Stimulated activated CD4-positive, alpha-beta T cell treated with anti-CD3 and anti-CD28 coated beads, TNF-alpha, amount 100 ng/mL, for 48 hours (primary cell): ENCODE measurements around the gene HOXD1.

ENCODE experiments used
- DNase-seq, 3 donors: peaks; one replicate each; pipeline ENCODE4 v3.0.0-alpha.2; 2020; ENCODE audit warnings: low read depth in 3 of 3

Gene HOXD1

DNA sequence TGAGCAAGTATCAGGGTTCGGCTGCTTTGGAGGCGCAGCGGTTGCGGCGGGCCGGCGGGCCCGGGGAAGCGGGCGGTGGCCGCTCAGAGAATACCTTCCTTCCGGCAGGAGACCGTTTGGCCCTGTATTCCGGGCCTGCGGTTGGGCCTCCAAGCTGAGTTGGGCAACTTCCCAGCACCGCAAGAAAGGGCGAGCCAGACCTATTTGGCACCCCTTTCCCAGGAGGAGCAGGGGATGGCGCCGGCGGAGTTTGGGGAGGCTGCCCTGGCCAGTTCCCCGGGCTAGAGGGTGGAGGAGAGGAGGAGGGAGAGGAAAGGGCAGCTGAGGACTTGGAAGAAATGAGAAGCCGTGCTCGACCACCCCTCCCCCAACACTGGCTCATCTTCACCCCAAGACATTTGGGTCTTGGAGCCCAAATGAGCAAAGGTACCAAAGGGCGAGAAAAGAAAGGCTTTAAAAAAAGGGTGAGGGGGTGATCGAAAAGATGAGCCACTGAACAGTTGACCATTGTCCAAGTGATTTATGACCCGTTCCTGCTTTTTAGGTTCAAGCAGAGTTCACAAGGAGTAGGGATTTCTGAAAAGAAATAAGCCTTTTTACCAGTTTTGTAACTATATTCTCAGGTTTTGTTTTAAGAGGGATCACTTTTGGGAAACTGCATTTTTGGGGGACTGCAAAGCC is 23.0 kb upstream of the HOXD1 start:
- DNase-seq: no peak

DNA sequence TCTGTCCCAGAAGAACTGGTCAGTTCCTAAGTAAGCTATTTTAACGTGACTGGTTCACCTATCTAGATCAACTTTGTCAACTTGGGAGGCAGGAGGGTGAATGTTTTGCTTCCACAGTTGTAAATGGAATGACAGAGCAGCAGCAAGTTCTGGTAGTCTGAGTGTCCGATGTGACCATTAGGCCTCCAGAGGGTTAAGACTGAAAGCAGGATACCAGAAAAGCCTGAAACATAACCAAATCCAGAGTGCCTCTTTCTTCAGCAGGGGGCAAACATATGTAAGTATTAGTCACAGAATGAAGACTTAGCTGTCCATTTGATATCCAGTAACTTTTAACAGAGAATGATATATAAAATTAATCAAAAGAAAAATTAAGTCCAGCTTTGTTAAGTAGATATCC is 22.2 kb upstream of the HOXD1 start:
- DNase-seq: no peak

DNA sequence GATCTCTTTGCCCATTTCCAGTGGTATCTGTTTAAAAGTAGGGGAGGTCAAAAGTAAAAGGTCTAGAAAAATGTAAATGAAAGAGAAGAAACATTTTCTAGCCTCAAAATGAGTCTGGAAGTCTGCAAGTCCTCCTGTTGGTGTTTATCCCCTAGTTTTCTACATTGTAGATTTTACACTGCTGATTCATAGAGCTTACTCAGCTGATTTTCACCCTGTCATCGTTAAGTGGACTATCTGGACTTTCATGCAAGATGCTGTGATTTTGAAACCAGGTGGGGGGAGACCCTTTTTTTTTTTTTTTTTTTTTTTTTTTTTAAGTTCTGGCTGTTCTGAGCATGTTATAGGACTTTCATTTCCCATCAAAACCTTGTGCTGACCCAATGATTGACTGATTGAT is 21.1 kb upstream of the HOXD1 start:
- DNase-seq: no peak

DNA sequence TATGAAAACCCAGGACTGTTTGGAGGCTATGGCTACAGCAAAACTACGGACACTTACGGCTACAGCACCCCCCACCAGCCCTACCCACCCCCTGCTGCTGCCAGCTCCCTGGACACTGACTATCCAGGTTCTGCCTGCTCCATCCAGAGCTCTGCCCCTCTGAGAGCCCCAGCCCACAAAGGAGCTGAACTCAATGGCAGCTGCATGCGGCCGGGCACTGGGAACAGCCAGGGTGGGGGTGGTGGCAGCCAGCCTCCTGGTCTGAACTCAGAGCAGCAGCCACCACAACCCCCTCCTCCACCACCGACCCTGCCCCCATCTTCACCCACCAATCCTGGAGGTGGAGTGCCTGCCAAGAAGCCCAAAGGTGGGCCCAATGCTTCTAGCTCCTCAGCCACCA is 19.3 kb upstream of the HOXD1 start:
- DNase-seq: no peak

DNA sequence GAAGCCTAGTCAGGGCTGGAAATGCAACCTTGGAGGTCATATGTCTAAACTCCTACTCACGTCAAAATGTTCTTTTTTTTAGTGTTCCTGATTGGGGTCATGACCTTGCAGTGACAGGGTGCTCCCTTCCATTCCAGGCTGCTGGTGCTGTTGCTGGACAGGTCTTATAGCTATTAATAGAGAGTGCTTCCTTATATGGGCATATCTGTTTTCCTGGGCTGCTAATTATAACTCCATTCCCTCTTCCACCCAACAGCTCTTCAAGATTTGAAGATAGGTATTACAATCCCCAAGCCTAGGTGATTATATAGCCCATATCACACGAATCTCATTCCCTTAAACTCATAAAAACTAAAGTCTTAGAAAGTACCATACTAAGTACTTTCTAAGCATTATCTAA is 18.8 kb upstream of the HOXD1 start:
- no peak for DNase-seq

- no peak for DNase-seq
Measured at GRCh38 chr2:176170602-176171305, 17.7 kb upstream of the HOXD1 start.

DNA sequence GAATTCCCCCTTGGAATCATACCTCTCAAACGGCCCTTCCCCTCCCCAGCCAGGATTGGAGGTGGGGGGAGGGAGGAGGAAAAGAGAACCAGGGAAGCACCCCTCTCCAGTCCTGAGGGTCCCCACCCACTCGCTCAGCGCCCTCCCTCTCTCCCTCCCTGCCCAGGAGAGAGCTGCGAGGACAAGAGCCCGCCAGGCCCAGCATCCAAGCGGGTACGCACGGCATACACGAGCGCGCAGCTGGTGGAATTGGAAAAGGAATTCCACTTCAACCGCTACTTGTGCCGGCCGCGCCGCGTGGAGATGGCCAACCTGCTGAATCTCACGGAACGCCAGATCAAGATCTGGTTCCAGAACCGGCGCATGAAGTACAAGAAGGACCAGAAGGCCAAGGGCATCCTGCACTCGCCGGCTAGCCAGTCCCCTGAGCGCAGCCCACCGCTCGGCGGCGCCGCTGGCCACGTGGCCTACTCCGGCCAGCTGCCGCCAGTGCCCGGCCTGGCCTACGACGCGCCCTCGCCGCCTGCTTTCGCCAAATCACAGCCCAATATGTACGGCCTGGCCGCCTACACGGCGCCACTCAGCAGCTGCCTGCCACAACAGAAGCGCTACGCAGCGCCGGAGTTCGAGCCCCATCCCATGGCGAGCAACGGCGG is 17.0 kb upstream of the HOXD1 start:
- no peak for DNase-seq

DNA sequence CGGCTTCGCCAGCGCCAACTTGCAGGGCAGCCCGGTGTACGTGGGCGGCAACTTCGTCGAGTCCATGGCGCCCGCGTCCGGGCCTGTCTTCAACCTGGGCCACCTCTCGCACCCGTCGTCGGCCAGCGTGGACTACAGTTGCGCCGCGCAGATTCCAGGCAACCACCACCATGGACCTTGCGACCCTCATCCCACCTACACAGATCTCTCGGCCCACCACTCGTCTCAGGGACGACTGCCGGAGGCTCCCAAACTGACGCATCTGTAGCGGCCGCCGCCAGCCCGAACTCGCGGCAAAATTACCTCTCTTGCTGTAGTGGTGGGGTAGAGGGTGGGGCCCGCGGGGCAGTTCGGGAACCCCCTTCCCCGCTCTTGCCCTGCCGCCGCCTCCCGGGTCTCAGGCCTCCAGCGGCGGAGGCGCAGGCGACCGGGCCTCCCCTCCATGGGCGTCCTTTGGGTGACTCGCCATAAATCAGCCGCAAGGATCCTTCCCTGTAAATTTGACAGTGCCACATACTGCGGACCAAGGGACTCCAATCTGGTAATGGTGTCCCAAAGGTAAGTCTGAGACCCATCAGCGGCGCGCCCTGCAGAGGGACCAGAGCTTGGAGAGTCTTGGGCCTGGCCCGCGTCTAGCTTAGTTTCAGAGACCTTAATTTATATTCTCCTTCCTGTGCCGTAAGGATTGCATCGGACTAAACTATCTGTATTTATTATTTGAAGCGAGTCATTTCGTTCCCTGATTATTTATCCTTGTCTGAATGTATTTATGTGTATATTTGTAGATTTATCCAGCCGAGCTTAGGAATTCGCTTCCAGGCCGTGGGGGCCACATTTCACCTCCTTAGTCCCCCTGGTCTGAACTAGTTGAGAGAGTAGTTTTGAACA is 16.2 kb upstream of the HOXD1 start:
- DNase-seq: no peak

GRCh38 chr2:176172895-176173566 is 15.4 kb upstream of the HOXD1 start:
- no peak for DNase-seq

DNA sequence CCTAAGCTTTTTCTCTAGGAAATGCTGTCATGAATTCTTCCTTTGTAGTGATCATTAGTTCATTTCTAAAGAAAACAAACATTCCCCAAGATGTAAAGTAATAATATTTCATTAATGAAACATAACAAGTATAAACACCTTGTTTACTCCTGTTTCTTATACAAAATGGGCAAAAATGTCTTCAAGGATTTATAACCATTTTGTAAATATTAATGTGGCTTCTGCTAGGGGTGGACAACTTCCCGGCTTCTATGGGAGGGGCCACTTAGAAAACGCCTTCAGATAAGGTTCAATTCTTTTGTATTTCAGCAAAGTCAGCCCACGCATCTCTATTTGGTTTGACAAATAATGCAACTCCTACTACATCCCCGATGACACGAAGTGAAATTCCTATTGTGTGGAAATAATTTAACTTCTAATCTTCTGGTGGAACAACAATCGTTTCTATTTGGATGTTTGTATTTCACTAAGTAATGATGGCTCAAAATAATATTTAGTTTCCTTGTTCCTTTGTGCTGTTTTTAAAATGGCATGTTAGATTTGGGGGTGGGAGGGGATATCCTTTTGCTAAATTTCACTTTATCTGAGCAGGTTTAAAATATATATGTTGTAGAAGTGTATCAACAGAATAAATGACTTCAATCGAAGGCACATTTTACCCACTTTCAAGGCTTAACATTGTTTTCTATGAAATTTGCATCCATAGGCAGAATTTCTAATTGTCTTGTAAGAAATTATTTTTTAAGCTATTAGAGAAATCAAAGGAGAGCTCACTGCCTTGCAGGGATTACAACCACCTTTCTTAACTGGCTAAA is 14.7 kb upstream of the HOXD1 start:
- DNase-seq: no peak

GRCh38 chr2:176174382-176174823 is 14.1 kb upstream of the HOXD1 start:
- no peak for DNase-seq

DNA sequence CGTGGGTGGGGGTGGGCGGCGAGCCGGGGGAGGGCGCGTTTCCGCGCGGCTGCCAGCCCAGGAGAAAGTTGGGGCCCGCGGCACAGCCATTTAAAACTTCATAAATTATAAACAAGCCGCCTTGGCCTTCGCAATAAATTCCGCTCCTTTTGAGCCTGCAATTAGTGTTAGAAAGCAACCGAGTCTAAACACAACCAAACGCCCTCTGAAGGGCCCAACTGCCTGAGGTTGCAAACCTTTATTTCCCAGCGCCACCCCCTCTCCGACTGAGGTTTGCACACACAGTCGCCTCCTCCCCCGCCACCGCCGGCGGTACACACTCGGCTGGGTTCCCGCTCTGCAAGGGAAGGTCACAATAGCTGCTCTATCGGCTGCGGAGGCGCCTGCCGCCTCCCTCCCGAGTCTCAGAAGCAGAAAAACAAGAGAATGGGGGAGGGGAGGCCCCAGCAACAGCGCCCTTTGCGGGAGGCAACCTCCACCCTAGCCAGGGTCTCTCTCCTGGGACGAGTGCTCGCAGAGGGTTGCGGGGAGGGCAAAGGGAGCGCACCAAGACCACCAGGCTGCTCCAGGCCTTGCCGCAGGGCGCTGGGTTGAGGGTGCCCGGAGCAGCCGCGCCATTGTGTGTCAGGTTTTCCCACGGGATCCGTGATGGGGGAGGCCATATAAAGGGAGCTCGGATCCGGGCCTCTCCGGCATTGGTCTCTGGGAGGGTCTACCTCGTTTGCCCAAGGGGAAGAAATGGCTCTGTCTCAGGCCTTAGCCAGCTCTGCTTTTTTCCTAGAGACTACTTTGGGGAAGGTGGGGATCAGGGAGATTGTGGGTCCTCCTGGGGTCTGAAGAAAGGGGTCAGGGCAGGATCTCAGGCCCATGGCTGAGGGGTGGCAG is 13.4 kb upstream of the HOXD1 start:
- no peak for DNase-seq

DNA sequence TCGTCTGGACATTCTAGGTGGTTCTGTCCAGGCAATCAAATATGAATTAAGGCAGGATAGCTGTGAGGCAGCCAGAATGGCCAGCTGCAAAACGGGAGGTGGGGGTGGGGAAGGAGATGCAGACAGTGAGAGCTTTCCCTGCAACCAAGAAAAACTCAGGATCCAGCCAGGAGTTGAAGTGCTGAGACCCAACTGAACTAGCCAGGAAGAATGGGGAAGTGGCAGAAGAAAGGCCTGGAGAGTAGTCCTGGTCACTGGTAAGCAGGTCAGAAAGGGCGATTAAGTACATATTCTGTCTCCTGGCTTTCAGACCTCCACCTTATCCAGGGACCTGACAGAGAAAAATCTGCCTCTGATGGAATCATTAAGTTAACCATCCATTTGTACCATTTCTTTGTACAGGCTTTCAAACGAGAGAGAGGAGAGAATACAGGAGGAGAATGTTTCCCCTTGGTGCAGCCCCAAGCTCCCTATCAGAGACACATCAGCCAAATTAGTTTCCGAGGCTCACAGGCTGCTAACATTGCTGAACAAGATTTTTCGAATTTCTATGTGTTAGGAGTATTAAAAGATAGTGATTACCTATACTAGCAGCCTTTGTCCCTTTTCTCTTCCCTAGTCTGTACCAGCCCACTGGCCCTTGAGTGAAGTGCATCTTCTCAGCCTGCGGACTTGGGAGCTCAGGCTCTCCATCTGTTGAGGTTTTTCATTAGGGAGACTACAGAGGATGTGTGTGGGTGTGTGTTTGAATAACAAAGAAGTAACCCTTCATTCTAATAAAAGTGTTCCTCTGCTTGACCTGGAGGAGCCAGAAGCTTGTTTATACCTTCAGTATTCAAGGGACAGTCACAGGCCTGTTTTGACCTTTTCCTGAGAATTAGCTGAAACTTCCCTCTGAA is 12.5 kb upstream of the HOXD1 start:
- DNase-seq: no peak

GRCh38 chr2:176177580-176178037 is 10.9 kb upstream of the HOXD1 start:
- DNase-seq: no peak

- no peak for DNase-seq
Measured at GRCh38 chr2:176178038-176178756, 10.3 kb upstream of the HOXD1 start.

DNA sequence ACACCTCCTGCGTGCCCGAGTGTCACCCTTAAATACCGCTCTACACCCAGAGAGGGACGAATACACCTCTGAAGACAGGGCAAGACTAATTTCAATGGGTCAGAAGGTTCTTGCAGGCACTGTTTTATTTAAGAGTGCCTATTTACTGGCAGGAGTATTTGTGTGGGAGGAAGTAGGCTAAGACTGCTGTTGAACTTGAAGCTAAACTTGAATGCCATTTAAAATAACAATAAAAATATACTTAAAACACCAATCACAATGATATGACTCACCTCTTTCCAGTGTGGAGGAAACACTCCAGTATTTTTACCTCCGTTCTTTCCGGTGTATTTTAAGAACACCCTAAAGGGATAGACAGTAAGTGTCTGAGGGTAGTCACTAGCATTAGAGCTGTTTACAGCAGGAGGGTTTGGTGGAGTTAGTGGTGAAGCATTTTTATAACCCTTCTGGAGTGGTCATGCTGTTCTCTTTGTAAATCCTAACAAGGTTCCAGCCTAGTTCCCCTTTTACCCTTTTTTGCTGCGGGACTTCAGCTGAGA is 9.6 kb upstream of the HOXD1 start:
- no peak for DNase-seq

GRCh38 chr2:176181551-176181950 is 6.9 kb upstream of the HOXD1 start:
- no peak for DNase-seq

- no peak for DNase-seq
Measured at GRCh38 chr2:176182671-176183070, 5.8 kb upstream of the HOXD1 start.
